ENCODE measurements around the gene CNN3. TPM values are rescaled to one million over a fixed set of nuclear protein-coding genes. Genes with fewer than 3 reads are reported as not detected.

CNN3 gene
- total RNA-seq, 2 experiments from 2014 or later = 2.5 to 3.1 TPM

- no peak for ATAC-seq
- CTCF ChIA-PET = interaction anchor here (1.7 kb wide), 1 partner anchor 45 kb away, joined by 4 read pairs; no protein-coding TSS in a partner anchor
- intact Hi-C loops (cut with DNase I, micrococcal nuclease) = no loop called here
These were observed 28.2 kb downstream of the CNN3 start for GRCh38 chr1:94898491-94899385.

DNA sequence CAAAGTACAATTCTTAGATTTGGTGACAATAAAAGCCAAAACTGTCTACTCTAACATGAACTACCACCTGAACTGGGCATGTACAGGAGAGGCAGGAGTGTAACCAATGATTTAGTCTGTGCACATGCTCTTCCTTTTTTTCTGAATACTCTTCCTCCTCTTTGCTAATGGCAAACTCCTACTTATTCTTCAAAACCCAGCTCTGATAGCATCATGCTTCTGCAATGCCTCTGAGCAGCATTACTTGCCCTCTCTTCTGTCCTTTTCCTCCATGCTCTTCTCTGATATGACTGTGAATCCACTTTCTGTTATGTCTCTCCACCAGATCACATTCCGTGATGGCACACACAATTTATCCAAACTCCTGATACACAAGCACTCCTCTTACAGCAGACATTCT, 31.4 kb downstream of the CNN3 start:
- Mint-ChIP-seq H3K27ac (no peak overlapping the region), H3K4me3 (no peak overlapping the region), H3K9me3 (ENCODE audit: low read depth) (no peaks in the 10 kb centered on the region), H3K36me3 (ENCODE audit: low read depth) (no peaks in the 10 kb centered on the region), H3K4me1 (no peaks in the 10 kb centered on the region), H3K27me3 (no peaks in the 10 kb centered on the region)
- CTCF ChIA-PET = interaction anchor here (0.6 kb wide), 1 partner anchor 82 kb away, joined by 3 read pairs; no protein-coding TSS in a partner anchor
- DNase-seq (no peak), ATAC-seq (no peak)
- intact Hi-C loops (cut with DNase I, micrococcal nuclease) = no loop called here
- POLR2A ChIA-PET = no interaction called here

More at GRCh38 chr1:94898491-94899385, 28.2 kb downstream of the CNN3 start:
- Mint-ChIP-seq H3K9me3 (ENCODE audit: low read depth) (no peaks in the 10 kb centered on the region), H3K4me1 (no peaks in the 10 kb centered on the region), H3K36me3 (ENCODE audit: low read depth) (no peaks in the 10 kb centered on the region), H3K27ac (no peak overlapping the region), H3K27me3 (no peaks in the 10 kb centered on the region), H3K4me3 (no peak overlapping the region)
- no peak for DNase-seq
- POLR2A ChIA-PET = no interaction called here

DNA sequence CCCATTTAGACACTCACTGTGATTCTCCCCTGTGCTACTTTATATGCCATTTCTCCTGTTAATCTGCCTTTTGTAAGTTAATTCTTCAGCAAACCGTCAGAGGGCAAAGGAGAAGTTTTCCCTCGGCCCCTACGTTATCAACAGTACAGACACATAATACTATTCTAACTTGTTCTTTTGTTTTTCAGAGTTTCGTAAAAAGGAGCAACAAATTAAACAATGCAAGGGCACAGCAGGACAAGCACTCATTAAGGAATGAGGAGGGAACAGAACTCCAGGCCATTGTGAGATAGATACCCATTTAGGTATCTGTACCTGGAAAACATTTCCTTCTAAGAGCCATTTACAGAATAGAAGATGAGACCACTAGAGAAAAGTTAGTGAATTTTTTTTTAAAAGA, 32.3 kb downstream of the CNN3 start:
- POLR2A ChIA-PET = no interaction called here
- H3K4me1 Mint-ChIP-seq = no peaks in the 10 kb centered on the region
- CTCF ChIA-PET = interaction anchor here (0.7 kb wide), 1 partner anchor 38 kb away, joined by 3 read pairs; no protein-coding TSS in a partner anchor
- intact Hi-C loops (cut with DNase I, micrococcal nuclease) = no loop called here
- DNase-seq = no peak
- H3K9me3 Mint-ChIP-seq (ENCODE audit: low read depth) = no peaks in the 10 kb centered on the region
- no peak overlapping the region for H3K27ac Mint-ChIP-seq
- H3K36me3 Mint-ChIP-seq (ENCODE audit: low read depth) = no peaks in the 10 kb centered on the region
- no peaks in the 10 kb centered on the region for H3K27me3 Mint-ChIP-seq
- H3K4me3 Mint-ChIP-seq = no peak overlapping the region
- no peak for ATAC-seq

DNA sequence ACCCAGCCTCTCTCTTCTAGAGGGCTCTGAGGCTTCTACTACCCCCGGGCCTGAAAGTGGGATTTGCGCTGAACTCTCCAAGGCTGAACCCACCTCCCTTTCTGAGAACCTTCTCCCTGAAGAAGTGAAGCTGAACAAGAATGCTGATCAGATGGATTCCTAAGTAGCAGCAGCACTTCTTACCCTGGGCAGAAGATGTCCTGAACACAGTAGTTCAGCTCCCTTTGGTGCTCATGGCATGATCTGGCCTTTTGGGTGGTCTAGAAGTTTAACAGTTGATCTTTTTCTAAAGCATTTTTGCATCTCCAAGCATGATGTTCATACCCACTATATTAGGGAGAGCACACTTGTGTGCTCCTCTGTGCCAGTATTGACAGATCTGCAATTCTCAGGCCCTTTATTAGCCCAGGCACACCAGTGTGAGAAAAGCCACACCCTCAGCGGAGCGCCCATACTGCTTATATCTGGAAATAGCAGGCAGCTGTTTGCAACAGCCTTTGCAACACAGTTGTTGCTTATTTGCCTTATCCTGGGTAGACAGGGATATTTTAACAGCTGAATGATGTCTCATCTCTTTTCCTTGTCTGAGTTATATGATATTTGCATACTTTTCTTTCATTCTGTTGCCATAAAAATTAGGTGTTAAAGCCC, 34.2 kb downstream of the CNN3 start:
- no peaks in the 10 kb centered on the region for H3K4me1 Mint-ChIP-seq
- no peaks in the 10 kb centered on the region for H3K27me3 Mint-ChIP-seq
- POLR2A ChIA-PET = interaction anchor here (0.5 kb wide), 1 partner anchor 1811 kb away, joined by 3 read pairs; no protein-coding TSS in a partner anchor
- no peaks in the 10 kb centered on the region for H3K9me3 Mint-ChIP-seq (ENCODE audit: low read depth)
- no peak overlapping the region for H3K27ac Mint-ChIP-seq
- DNase-seq (no peak), ATAC-seq (no peak)
- intact Hi-C loops (cut with DNase I, micrococcal nuclease) = no loop called here
- H3K4me3 Mint-ChIP-seq = no peak overlapping the region
- H3K36me3 Mint-ChIP-seq (ENCODE audit: low read depth) = no peaks in the 10 kb centered on the region
- CTCF ChIA-PET = interaction anchor here (1.1 kb wide), 1 partner anchor 148 kb away, joined by 3 read pairs; no protein-coding TSS in a partner anchor

GRCh38 chr1:94888201-94888600, 38.7 kb downstream of the CNN3 start:
- ChIA-PET POLR2A (no interaction called here), CTCF (interaction anchor here (0.6 kb wide), 1 partner anchor 311 kb away, joined by 3 read pairs; no protein-coding TSS in a partner anchor)
- Mint-ChIP-seq H3K27me3 (no peaks in the 10 kb centered on the region), H3K4me1 (peaks cover 9% of the 10 kb centered on the region), H3K27ac (no peak overlapping the region), H3K36me3 (ENCODE audit: low read depth) (no peaks in the 10 kb centered on the region), H3K9me3 (ENCODE audit: low read depth) (no peaks in the 10 kb centered on the region), H3K4me3 (no peak overlapping the region)
- ATAC-seq = no peak
- intact Hi-C loops (cut with DNase I, micrococcal nuclease) = no loop called here
- no peak for DNase-seq

DNA sequence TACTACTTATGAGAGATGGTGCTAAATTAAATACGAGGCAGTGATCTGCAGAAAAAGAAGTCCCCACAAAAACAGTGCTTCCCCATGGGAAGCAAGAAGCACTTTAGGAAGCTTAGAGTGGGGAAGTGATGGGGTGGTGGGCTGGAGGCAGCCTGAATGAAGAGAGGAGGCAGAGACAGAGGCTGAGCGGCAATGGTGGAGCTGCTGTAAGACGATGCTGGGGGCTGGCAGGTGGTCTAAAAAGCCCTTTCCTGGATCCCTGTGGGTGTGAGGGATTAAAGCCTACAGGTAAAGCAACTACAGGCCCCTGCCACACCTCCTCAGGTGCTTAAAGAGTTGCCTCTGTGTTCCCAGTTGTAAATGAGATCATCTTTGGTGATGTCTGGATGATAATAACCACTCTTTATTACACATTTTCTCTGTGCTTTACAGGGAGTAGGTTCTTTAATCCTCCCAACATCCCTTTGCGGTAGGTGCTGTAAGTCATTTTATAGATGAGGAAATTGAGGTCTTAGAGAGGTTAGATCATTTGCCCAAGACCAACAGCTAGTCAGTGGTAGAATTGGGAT, 39.2 kb downstream of the CNN3 start:
- no peak overlapping the region for H3K27ac Mint-ChIP-seq
- intact Hi-C loops (cut with DNase I, micrococcal nuclease) = no loop called here
- peaks cover 9% of the 10 kb centered on the region for H3K4me1 Mint-ChIP-seq
- CTCF ChIA-PET = interaction anchor here (0.6 kb wide), 1 partner anchor 311 kb away, joined by 3 read pairs; no protein-coding TSS in a partner anchor
- no peaks in the 10 kb centered on the region for H3K9me3 Mint-ChIP-seq (ENCODE audit: low read depth)
- ATAC-seq (no peak), DNase-seq (no peak)
- H3K4me3 Mint-ChIP-seq = no peak overlapping the region
- POLR2A ChIA-PET = no interaction called here
- no peaks in the 10 kb centered on the region for H3K36me3 Mint-ChIP-seq (ENCODE audit: low read depth)
- no peaks in the 10 kb centered on the region for H3K27me3 Mint-ChIP-seq

- DNase-seq (no peak), ATAC-seq (no peak)
- intact Hi-C loops (cut with DNase I, micrococcal nuclease) = no loop called here
- Mint-ChIP-seq H3K27me3 (no peaks in the 10 kb centered on the region), H3K27ac (no peak overlapping the region), H3K36me3 (ENCODE audit: low read depth) (no peaks in the 10 kb centered on the region), H3K9me3 (ENCODE audit: low read depth) (no peaks in the 10 kb centered on the region), H3K4me3 (no peak overlapping the region), H3K4me1 (peaks cover 9% of the 10 kb centered on the region)
- ChIA-PET POLR2A (no interaction called here), CTCF (no interaction called here)
These were observed 39.8 kb downstream of the CNN3 start for GRCh38 chr1:94887106-94887505.

DNA sequence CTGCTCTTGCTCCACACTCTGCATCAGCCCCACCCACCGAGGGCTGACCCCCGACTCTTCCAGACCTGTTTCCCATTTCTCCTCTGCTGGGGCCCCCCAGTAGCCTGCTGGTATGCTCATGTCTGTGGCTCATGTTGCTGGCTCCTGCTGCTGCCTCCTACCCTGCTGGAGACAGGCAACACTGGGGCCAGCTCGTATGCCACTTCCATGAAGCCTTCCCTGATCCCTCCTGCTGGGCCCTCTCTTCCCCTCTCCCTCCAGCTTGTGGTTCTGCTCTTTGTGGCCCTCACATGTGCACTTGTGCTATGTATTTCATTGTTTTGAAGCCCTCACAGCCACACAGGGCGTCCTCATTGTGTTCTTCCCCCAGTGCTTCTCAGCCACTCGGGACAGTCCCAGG, 40.5 kb downstream of the CNN3 start:
- CTCF ChIA-PET = interaction anchor here (1.0 kb wide), 1 partner anchor 10 kb away, joined by 3 read pairs; no protein-coding TSS in a partner anchor
- ATAC-seq = no peak
- DNase-seq = no peak
- POLR2A ChIA-PET = no interaction called here
- H3K27me3 Mint-ChIP-seq = no peaks in the 10 kb centered on the region
- H3K36me3 Mint-ChIP-seq (ENCODE audit: low read depth) = no peaks in the 10 kb centered on the region
- H3K4me1 Mint-ChIP-seq = peaks cover 9% of the 10 kb centered on the region
- intact Hi-C loops (cut with DNase I, micrococcal nuclease) = no loop called here
- no peak overlapping the region for H3K27ac Mint-ChIP-seq
- no peak overlapping the region for H3K4me3 Mint-ChIP-seq
- H3K9me3 Mint-ChIP-seq (ENCODE audit: low read depth) = no peaks in the 10 kb centered on the region

DNA sequence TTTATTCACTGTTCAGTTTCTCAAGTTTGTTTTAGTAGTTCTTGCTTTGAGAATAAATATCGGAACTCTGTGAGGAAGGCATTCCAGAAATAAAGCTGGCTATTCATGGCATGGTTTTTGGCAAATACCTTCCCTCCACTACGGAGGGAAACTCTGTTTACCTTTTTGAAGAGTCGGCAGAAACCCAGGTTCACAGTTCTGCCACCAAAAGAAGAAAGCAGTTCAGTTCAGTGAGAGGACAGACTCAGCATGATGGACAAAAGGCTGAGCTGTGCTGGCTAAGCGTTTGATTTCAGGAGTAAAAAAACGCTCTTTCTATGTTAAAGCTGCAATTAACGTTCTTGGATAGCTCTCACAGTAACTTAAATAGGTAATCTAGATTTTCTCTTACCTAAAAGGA, 42.4 kb downstream of the CNN3 start:
- no peaks in the 10 kb centered on the region for H3K9me3 Mint-ChIP-seq (ENCODE audit: low read depth)
- POLR2A ChIA-PET = no interaction called here
- no peak overlapping the region for H3K4me3 Mint-ChIP-seq
- H3K4me1 Mint-ChIP-seq = peaks cover 9% of the 10 kb centered on the region
- no peaks in the 10 kb centered on the region for H3K27me3 Mint-ChIP-seq
- ATAC-seq (no peak), DNase-seq (no peak)
- CTCF ChIA-PET = no interaction called here
- no peak overlapping the region for H3K27ac Mint-ChIP-seq
- intact Hi-C loops (cut with DNase I, micrococcal nuclease) = no loop called here
- H3K36me3 Mint-ChIP-seq (ENCODE audit: low read depth) = no peaks in the 10 kb centered on the region

DNA sequence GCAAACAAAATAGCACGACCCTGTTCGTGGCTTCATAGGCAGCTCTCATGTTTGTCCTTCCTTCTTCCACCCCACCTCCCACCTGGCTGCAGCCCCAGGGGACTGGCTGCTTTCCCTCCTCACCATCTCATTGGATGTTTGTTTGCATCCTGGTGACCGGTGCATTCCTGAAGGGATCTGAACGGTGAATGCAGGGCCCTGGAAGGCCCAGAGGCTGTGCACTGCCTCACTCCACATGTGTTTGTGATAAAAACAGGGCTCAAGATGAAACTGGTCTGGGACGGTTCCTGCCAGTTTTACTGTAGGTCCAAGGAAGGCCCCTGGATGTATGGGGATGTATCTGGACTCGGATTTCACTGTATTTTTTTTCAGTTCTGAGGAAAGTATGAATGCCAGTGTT, 42.8 kb downstream of the CNN3 start:
- ChIA-PET POLR2A (no interaction called here), CTCF (no interaction called here)
- Mint-ChIP-seq H3K36me3 (ENCODE audit: low read depth) (no peaks in the 10 kb centered on the region), H3K4me1 (peaks cover 9% of the 10 kb centered on the region), H3K4me3 (no peak overlapping the region), H3K27ac (no peak overlapping the region), H3K9me3 (ENCODE audit: low read depth) (no peaks in the 10 kb centered on the region), H3K27me3 (no peaks in the 10 kb centered on the region)
- no peak for DNase-seq
- intact Hi-C loops (cut with DNase I, micrococcal nuclease) = no loop called here
- ATAC-seq = no peak

DNA sequence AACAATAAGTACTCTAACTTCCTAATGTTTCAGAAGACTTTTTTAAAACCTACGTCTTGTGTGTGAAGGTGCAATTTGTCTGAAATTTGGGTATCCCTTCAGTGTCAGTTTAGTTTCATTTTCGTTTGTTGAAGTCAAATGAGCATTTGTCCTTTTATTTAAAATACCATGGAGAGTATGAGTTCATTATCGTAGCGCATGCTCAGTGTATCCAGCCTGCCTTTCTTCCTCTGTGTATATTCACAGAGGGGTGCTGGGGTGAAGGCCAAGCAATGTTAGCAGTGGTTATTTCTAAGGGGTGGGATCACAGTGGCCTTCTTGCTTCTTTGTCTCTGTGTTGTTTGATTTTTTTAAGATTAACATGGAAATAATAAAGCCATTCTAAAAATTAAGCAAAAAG, 43.2 kb downstream of the CNN3 start:
- DNase-seq = peak; percentile 12
- CTCF ChIA-PET = no interaction called here
- Mint-ChIP-seq H3K9me3 (ENCODE audit: low read depth) (no peaks in the 10 kb centered on the region), H3K4me1 (peaks cover 9% of the 10 kb centered on the region), H3K27ac (peak overlapping the region; percentile 74), H3K27me3 (no peaks in the 10 kb centered on the region), H3K4me3 (no peak overlapping the region), H3K36me3 (ENCODE audit: low read depth) (no peaks in the 10 kb centered on the region)
- ATAC-seq = peak; percentile 89
- POLR2A ChIA-PET = no interaction called here
- intact Hi-C loops (cut with DNase I, micrococcal nuclease) = no loop called here

DNA sequence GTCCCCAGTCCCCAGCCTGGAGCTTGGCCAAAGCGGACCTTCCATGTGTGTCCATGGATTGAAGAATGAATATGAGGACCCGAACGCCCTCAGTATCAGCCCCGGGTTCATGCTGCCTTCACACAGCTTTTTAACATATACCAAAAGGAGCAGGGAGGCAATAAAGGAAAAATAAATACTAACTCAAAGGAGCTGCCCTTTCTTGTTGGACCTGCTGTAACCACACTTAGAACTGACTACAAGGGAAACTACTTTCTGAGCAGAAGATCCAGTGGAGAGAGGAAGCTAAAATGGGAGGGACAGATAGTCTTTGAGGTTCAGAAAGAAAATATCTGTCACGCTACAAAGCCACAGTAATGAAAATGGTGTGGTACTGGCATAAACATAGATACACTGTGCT, 48.6 kb downstream of the CNN3 start:
- H3K4me1 Mint-ChIP-seq = peaks cover 1% of the 10 kb centered on the region
- H3K9me3 Mint-ChIP-seq (ENCODE audit: low read depth) = no peaks in the 10 kb centered on the region
- ATAC-seq (no peak), DNase-seq (no peak)
- H3K27ac Mint-ChIP-seq = no peak overlapping the region
- no peaks in the 10 kb centered on the region for H3K36me3 Mint-ChIP-seq (ENCODE audit: low read depth)
- no peak overlapping the region for H3K4me3 Mint-ChIP-seq
- ChIA-PET CTCF (no interaction called here), POLR2A (no interaction called here)
- intact Hi-C loops (cut with DNase I, micrococcal nuclease) = no loop called here
- H3K27me3 Mint-ChIP-seq = no peaks in the 10 kb centered on the region

Measured in activated CD4-positive, alpha-beta T cell treated with anti-CD3 and anti-CD28 coated beads for 36 hours (primary cell).